ENCODE measurements around the gene ACAA2. TPM values are rescaled to one million over a fixed set of nuclear protein-coding genes. Genes with fewer than 3 reads are reported as not detected.

ACAA2 gene
- total and polyA plus RNA-seq, 8 donors = 23.3 to 122 (median 36.0) TPM

DNA sequence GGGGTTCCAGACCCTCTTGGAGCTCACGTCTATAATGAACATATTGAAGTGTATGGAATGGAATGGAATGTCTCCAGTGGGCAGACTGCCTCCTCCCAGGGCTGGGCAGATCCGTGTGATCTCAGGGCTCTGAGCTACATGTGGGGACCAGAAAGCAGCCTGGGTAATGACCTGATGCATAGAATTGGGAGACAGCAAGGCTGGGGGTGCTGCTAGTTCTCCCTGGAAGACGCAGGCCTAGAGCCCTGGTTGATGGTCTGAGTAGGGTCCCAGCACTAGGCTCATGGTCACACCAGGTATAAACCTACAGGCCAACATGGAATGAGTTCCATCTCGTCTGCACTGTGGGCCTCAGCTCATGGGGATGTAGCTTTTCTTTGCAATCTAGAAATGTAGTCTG is 46.7 kb downstream of the ACAA2 start:
- Histone ChIP-seq H3K4me3 (no peak overlapping the region), H3K27me3 (no peaks in the 10 kb centered on the region), H3K36me3 (no peaks in the 10 kb centered on the region), H3K9me3 (no peaks in the 10 kb centered on the region), H3K4me1 (peaks cover 0 to 5% (median 0%) of the 10 kb centered on the region in 4 donors), H3K27ac (no peak overlapping the region)
- DNase-seq = no peak
- TF ChIP-seq, protein P1, sequence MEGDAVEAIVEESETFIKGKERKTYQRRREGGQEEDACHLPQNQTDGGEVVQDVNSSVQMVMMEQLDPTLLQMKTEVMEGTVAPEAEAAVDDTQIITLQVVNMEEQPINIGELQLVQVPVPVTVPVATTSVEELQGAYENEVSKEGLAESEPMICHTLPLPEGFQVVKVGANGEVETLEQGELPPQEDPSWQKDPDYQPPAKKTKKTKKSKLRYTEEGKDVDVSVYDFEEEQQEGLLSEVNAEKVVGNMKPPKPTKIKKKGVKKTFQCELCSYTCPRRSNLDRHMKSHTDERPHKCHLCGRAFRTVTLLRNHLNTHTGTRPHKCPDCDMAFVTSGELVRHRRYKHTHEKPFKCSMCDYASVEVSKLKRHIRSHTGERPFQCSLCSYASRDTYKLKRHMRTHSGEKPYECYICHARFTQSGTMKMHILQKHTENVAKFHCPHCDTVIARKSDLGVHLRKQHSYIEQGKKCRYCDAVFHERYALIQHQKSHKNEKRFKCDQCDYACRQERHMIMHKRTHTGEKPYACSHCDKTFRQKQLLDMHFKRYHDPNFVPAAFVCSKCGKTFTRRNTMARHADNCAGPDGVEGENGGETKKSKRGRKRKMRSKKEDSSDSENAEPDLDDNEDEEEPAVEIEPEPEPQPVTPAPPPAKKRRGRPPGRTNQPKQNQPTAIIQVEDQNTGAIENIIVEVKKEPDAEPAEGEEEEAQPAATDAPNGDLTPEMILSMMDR (IDR thresholded peaks at IDR 0.05) = no peak
- TF ChIP-seq EP300 (IDR thresholded peaks at IDR 0.05) (no peak), POLR2AphosphoS5 (IDR thresholded peaks at IDR 0.05) (no peak), POLR2A (IDR thresholded peaks at IDR 0.05) (no peak)
- 75 to 88% (median 82%) methylated on average over 2 to 4 of the region's 4 CpGs for WGBS, 5 donors
- intact Hi-C loops (cut with DNase I; ENCODE audit: low total_unique reads) = loop anchor here (10.0 kb wide), 1 partner anchor 202 kb away; the partner anchor contains the start of gene LIPG

DNA sequence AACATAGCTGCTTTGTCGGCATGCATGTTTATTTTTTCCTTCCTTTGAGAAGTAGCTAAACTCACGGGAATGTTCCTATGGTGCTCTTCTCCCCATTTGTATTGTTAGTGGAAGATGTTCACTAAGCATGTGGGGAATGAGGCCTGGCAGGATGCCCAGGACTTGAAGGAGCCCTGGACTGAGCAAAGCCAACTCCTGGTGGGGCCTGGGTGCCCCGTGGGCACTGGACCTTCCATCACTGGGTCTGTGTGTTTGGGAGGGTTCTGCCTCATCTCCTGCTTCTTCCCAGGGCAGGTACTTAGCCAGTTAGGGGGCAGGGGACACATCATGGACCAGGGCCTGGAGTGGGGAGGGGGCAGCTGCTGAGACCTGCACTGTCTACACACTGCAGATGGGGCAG is 49.3 kb downstream of the ACAA2 start:
- H3K27ac ChIP-seq = no peak overlapping the region
- H3K4me1 ChIP-seq = peaks cover 0 to 5% (median 0%) of the 10 kb centered on the region in 4 donors
- peaks cover 0 to 8% (median 0%) of the 10 kb centered on the region in 3 donors for H3K27me3 ChIP-seq
- H3K4me3 ChIP-seq = no peak overlapping the region
- peak in 1 of 2 donors; percentile 23 for DNase-seq
- intact Hi-C loops (cut with DNase I; ENCODE audit: low total_unique reads) = loop anchor here (10.0 kb wide), 1 partner anchor 199 kb away; the partner anchor contains the start of gene LIPG
- no peaks in the 10 kb centered on the region for H3K36me3 ChIP-seq
- no peak for TF ChIP-seq POLR2A (IDR thresholded peaks at IDR 0.05)
- TF ChIP-seq EP300 (IDR thresholded peaks at IDR 0.05) = no peak
- TF ChIP-seq, protein P1 (IDR thresholded peaks at IDR 0.05) = no peak
- TF ChIP-seq POLR2AphosphoS5 (IDR thresholded peaks at IDR 0.05) = no peak
- H3K9me3 ChIP-seq = no peaks in the 10 kb centered on the region
- WGBS, 5 donors = 25 to 50% (median 38%) methylated on average over 2 to 3 of the region's 3 CpGs

DNA sequence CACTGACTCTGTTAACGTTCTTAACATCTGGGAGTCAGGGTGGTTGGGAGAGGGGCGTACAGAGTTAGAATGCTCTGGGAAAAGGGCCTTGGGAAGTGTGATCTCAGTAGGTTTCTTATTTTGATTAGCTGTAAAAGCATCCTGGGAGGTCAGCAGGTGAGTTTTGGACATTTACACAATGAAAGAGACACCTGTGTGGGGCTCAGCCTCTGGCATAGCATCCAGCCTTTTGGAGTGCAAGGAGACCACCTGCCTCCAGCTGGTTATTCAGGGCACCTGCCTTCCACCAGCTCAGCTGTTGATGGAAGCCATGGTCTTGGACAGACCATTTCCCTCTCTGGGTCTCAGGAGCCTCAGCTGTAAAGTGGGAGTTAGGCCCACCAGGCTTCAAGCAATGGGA is 49.7 kb downstream of the ACAA2 start:
- peaks cover 0 to 5% (median 0%) of the 10 kb centered on the region in 4 donors for H3K4me1 ChIP-seq
- intact Hi-C loops (cut with DNase I; ENCODE audit: low total_unique reads) = loop anchor here (10.0 kb wide), 1 partner anchor 199 kb away; the partner anchor contains the start of gene LIPG
- H3K9me3 ChIP-seq = no peaks in the 10 kb centered on the region
- TF ChIP-seq POLR2AphosphoS5 (IDR thresholded peaks at IDR 0.05) = no peak
- TF ChIP-seq, protein P1 (IDR thresholded peaks at IDR 0.05) = no peak
- TF ChIP-seq POLR2A (IDR thresholded peaks at IDR 0.05) = no peak
- TF ChIP-seq EP300 (IDR thresholded peaks at IDR 0.05) = no peak
- H3K36me3 ChIP-seq = no peaks in the 10 kb centered on the region
- H3K4me3 ChIP-seq = no peak overlapping the region
- H3K27me3 ChIP-seq = peaks cover 0 to 8% (median 0%) of the 10 kb centered on the region in 3 donors
- WGBS, 5 donors = 85 to 99% (median 93%) methylated on average over 2 of the region's 2 CpGs
- DNase-seq = no peak
- no peak overlapping the region for H3K27ac ChIP-seq

DNA sequence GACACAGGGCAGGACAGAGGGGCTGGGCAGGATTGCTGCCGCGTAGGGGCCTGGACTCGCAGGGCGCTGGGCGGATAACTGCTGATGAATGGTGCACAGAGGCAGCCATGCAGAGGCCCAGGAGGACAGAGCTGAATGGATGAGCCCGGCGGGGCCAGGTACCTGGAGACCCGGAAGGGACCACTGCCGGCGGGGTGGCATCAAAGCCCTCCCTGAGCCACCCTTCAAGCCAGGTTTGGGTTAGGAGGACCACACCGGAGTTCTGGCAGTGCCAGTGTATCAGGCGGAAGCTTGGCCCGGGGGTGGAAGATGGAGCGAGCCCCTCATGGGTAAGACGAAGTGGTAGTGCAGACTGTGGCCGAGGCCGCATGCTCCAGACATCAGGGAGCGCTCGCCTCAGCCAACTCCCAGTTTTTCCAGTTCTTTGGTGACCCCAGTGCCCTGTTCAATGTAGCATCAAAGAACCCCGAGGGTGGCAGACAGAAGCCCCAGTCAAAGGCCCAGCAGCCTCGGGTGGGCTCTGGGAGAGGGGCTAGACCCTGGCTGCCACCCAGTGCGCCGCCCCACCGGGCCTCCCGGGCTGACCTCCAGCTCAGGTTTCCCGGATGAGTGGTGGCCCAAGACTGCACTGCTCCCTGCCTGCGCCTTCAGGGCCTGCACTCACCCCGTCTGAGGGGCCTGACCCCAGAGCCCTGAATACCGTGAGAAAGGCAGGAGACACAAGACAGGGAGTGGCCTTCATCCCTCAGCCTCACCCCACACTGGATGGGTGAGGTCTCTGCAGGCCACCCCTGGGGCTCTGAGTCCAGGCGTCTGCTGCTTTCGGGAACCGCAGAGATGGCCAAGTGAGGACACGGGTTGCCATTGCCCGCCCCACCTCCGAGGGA is 50.9 kb downstream of the ACAA2 start:
- Histone ChIP-seq H3K27me3 (peaks cover 0 to 8% (median 0%) of the 10 kb centered on the region in 3 donors), H3K4me3 (no peak overlapping the region), H3K27ac (no peak overlapping the region), H3K4me1 (no peaks in the 10 kb centered on the region), H3K36me3 (no peaks in the 10 kb centered on the region), H3K9me3 (no peaks in the 10 kb centered on the region)
- WGBS, 5 donors = 88 to 89% (median 88%) methylated on average over 24 to 35 of the region's 35 CpGs
- intact Hi-C loops (cut with DNase I; ENCODE audit: low total_unique reads) = loop anchor here (10.0 kb wide), 1 partner anchor 198 kb away; the partner anchor contains the start of gene LIPG
- TF ChIP-seq EP300 (IDR thresholded peaks at IDR 0.05) = no peak
- TF ChIP-seq POLR2AphosphoS5 (IDR thresholded peaks at IDR 0.05) = no peak
- TF ChIP-seq, protein P1 (IDR thresholded peaks at IDR 0.05) = no peak
- TF ChIP-seq POLR2A (IDR thresholded peaks at IDR 0.05) = no peak
- no peak for DNase-seq
